ENCODE measurements around the gene HOXD11. TPM values are rescaled to one million over a fixed set of nuclear protein-coding genes. Genes with fewer than 3 reads are reported as not detected.

The HOXD11 gene
- total RNA-seq, 1 experiment from 2014 or later, result not detected

GRCh38 chr2:176146101-176146500 is 39.0 kb downstream of the HOXD11 start:
- no peak for TF ChIP-seq CTCF (IDR thresholded peaks at IDR 0.05; ENCODE audit: unreplicated experiment)
- POLR2A ChIA-PET, result interaction anchor here (1.0 kb wide), 1 partner anchor 311 kb away, joined by 3 read pairs; no protein-coding TSS in a partner anchor
- Mint-ChIP-seq H3K36me3 (ENCODE audit: insufficient read depth, unreplicated experiment) (no peaks in the 10 kb centered on the region), H3K27me3 (ENCODE audit: insufficient read depth, unreplicated experiment) (no peaks in the 10 kb centered on the region), H3K4me1 (ENCODE audit: insufficient read depth, unreplicated experiment) (no peaks in the 10 kb centered on the region), H3K27ac (ENCODE audit: low read depth, unreplicated experiment) (no peak overlapping the region), H3K9me3 (ENCODE audit: unreplicated experiment) (no peaks in the 10 kb centered on the region), H3K4me3 (ENCODE audit: unreplicated experiment) (no peak overlapping the region)
- CTCF ChIA-PET, result interaction anchor here (0.5 to 10.1 kb wide), 6 partner anchors 24 to 514 kb away, joined by 3 to 190 read pairs (median 6); partner anchors contain the start of gene HOXD9
- DNase-seq (ENCODE audit: unreplicated experiment), result no peak
- BruUV-seq (replicated peaks), result no TSS peak
- intact Hi-C loops (cut with micrococcal nuclease), result loop anchor here (10.0 kb wide), 1 partner anchor 169 kb away; no protein-coding TSS in a partner anchor

- TF ChIP-seq CTCF (IDR thresholded peaks at IDR 0.05; ENCODE audit: unreplicated experiment), result no peak
- H3K27ac Mint-ChIP-seq (ENCODE audit: low read depth, unreplicated experiment), result no peak overlapping the region
- ChIA-PET CTCF (interaction anchor here (0.6 to 10.1 kb wide), 3 partner anchors 407 to 508 kb away, joined by 3 to 175 read pairs (median 4); no protein-coding TSS in a partner anchor), POLR2A (no interaction called here)
- no peaks in the 10 kb centered on the region for H3K4me1 Mint-ChIP-seq (ENCODE audit: insufficient read depth, unreplicated experiment)
- H3K36me3 Mint-ChIP-seq (ENCODE audit: insufficient read depth, unreplicated experiment), result no peaks in the 10 kb centered on the region
- no peak overlapping the region for H3K4me3 Mint-ChIP-seq (ENCODE audit: unreplicated experiment)
- H3K9me3 Mint-ChIP-seq (ENCODE audit: unreplicated experiment), result no peaks in the 10 kb centered on the region
- DNase-seq (ENCODE audit: unreplicated experiment), result no peak
- no peaks in the 10 kb centered on the region for H3K27me3 Mint-ChIP-seq (ENCODE audit: insufficient read depth, unreplicated experiment)
- no TSS peak for BruUV-seq (replicated peaks)
- intact Hi-C loops (cut with micrococcal nuclease), result loop anchor here (10.0 kb wide), 1 partner anchor 168 kb away; no protein-coding TSS in a partner anchor
Measured at GRCh38 chr2:176146645-176147044, 39.6 kb downstream of the HOXD11 start.

GRCh38 chr2:176147210-176147799 is 40.2 kb downstream of the HOXD11 start:
- ChIA-PET CTCF (interaction anchor here (0.6 to 0.8 kb wide), 2 partner anchors 507 to 1000 kb away, joined by 3 to 4 read pairs; no protein-coding TSS in a partner anchor), POLR2A (no interaction called here)
- no TSS peak for BruUV-seq (replicated peaks)
- H3K9me3 Mint-ChIP-seq (ENCODE audit: unreplicated experiment), result no peaks in the 10 kb centered on the region
- intact Hi-C loops (cut with micrococcal nuclease), result loop anchor here (10.0 kb wide), 1 partner anchor 167 kb away; no protein-coding TSS in a partner anchor
- no peak for DNase-seq (ENCODE audit: unreplicated experiment)
- H3K4me3 Mint-ChIP-seq (ENCODE audit: unreplicated experiment), result no peak overlapping the region
- H3K27me3 Mint-ChIP-seq (ENCODE audit: insufficient read depth, unreplicated experiment), result no peaks in the 10 kb centered on the region
- TF ChIP-seq CTCF (IDR thresholded peaks at IDR 0.05; ENCODE audit: unreplicated experiment), result no peak
- H3K4me1 Mint-ChIP-seq (ENCODE audit: insufficient read depth, unreplicated experiment), result no peaks in the 10 kb centered on the region
- no peak overlapping the region for H3K27ac Mint-ChIP-seq (ENCODE audit: low read depth, unreplicated experiment)
- no peaks in the 10 kb centered on the region for H3K36me3 Mint-ChIP-seq (ENCODE audit: insufficient read depth, unreplicated experiment)

GRCh38 chr2:176147800-176148496 is 40.9 kb downstream of the HOXD11 start:
- DNase-seq (ENCODE audit: unreplicated experiment), result no peak
- Mint-ChIP-seq H3K27ac (ENCODE audit: low read depth, unreplicated experiment) (no peak overlapping the region), H3K27me3 (ENCODE audit: insufficient read depth, unreplicated experiment) (no peaks in the 10 kb centered on the region), H3K4me3 (ENCODE audit: unreplicated experiment) (no peak overlapping the region), H3K4me1 (ENCODE audit: insufficient read depth, unreplicated experiment) (no peaks in the 10 kb centered on the region), H3K9me3 (ENCODE audit: unreplicated experiment) (no peaks in the 10 kb centered on the region), H3K36me3 (ENCODE audit: insufficient read depth, unreplicated experiment) (no peaks in the 10 kb centered on the region)
- intact Hi-C loops (cut with micrococcal nuclease), result loop anchor here (10.0 kb wide), 1 partner anchor 167 kb away; no protein-coding TSS in a partner anchor
- no TSS peak for BruUV-seq (replicated peaks)
- ChIA-PET POLR2A (no interaction called here), CTCF (interaction anchor here (0.8 to 3.0 kb wide), 2 partner anchors 406 to 999 kb away, joined by 4 to 12 read pairs; no protein-coding TSS in a partner anchor)
- TF ChIP-seq CTCF (IDR thresholded peaks at IDR 0.05; ENCODE audit: unreplicated experiment), result no peak
